Tibial nerve (tissue), 4 donors: ENCODE data around the gene UBASH3A.

ENCODE experiments used
- CTCF ChIP-seq, 5 experiments: fragments of 200-600 bp in 3 of 5; fragments of 450-650 bp in 2 of 5; sonication (generic) in 3 of 5; IDR thresholded peaks; one replicate each; pipeline ENCODE4 v1.5.1; 2016 to 2019; ENCODE audit warnings: antibody characterized with exemption in 5 of 5, mild to moderate bottlenecking in 3 of 5, moderate library complexity in 2 of 5
- EP300 ChIP-seq, 2 donors: sonication (generic); formaldehyde crosslinking; IDR thresholded peaks; one replicate each; pipeline ENCODE4 v1.6.1; 2017; ENCODE audit warnings: antibody characterized with exemption in 2 of 2, mild to moderate bottlenecking in 1 of 2
- POLR2A ChIP-seq, 2 donors: fragments of 450-650 bp; IDR thresholded peaks; one replicate each; pipeline ENCODE4 v1.6.1; 2017; ENCODE audit warnings: antibody characterized with exemption in 2 of 2, mild to moderate bottlenecking in 2 of 2, moderate library complexity in 2 of 2

- no peak for TF ChIP-seq CTCF (IDR thresholded peaks at IDR 0.05)
- no peak for TF ChIP-seq POLR2A (IDR thresholded peaks at IDR 0.05)
- no peak for TF ChIP-seq EP300 (IDR thresholded peaks at IDR 0.05)
Observed at GRCh38 chr21:42475036-42475435, 71.3 kb downstream of the UBASH3A start.
